HL-60/S4 (cell line): Measurements from ENCODE around the gene KRT75.

Experiments used
- in situ Hi-C: fragments of 300-500 bp; cut with MboI; formaldehyde crosslinking; loops from 2 replicates; pipeline ENCODE4 v1.14.3; 2022; ENCODE audit warnings: low sequenced_read_pairs

The KRT75 gene

GRCh38 chr12:52440821-52441319 lies 6.7 kb upstream of the KRT75 start:
- in situ Hi-C loops: no loop called here

- in situ Hi-C loops: no loop called here
Measured at GRCh38 chr12:52439845-52440244, 5.7 kb upstream of the KRT75 start.

GRCh38 chr12:52439420-52439819 lies 5.2 kb upstream of the KRT75 start:
- in situ Hi-C loops: no loop called here

GRCh38 chr12:52438305-52439301 lies 4.4 kb upstream of the KRT75 start:
- in situ Hi-C loops: no loop called here

DNA sequence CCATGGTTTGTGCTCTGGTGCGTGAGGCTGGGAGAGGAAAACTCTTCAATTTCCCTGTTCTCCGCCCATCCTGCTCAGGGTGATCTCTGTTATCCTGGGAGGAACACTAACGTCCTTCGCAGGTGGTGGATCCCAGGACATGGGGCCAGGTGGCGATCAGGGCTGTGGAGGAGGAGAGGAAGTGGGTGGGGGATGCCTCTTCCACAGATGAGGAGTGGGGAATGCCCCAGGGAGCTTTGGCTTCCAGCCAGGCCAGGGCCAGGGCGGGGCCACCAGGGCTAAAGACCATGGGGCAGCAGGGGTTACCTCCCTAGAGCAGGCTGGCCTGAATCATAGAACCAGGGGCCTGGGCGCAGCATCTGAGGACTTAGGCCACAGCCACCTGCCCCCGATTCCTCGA lies 3.3 kb upstream of the KRT75 start:
- in situ Hi-C loops: no loop called here

GRCh38 chr12:52436828-52437474 lies 2.8 kb upstream of the KRT75 start:
- in situ Hi-C loops: no loop called here

DNA sequence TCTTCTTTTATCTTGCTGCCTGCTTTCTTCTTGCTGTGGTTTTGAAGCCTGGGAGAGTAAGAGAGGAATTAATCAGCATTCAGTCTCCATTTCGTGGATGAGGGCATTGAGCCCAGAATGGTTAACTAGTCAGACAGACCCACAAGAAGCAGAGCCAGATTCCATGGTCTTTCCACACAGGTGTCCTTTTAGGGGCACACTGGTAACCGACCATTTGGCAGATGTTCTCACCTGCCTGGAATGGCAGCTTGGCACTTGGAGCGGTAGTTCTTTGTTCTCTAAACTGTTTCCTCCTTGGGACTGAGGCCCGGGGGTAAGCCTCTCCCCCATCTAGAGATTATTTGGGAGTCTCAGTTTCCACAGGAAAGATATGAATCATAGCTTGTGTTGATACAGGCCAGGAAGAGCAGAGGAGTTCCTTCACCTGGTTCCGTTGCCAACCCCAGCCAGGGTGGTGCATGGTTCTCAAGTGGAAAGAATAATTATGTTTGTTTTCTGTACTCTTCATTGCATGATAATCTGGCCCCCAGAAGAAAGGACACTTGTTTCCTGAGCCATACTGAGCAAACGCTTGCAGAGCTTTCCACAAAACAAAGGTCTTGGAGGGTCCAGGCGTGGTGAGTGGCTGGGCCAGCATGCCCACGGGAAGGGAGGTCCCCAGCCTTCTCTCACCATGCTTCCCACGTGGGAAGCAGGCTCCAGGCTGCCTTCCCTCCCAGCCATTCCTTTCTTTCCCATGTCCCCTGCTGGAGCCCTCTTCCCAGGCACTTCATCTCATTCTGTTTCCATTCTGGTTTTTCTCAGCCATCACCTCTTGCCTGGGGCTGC lies 2.0 kb upstream of the KRT75 start:
- in situ Hi-C loops: no loop called here

- in situ Hi-C loops: no loop called here
Measured at GRCh38 chr12:52435659-52435999, 1.5 kb upstream of the KRT75 start.

- in situ Hi-C loops: no loop called here
Measured at GRCh38 chr12:52434760-52435530, 774 bp upstream of the KRT75 start.

DNA sequence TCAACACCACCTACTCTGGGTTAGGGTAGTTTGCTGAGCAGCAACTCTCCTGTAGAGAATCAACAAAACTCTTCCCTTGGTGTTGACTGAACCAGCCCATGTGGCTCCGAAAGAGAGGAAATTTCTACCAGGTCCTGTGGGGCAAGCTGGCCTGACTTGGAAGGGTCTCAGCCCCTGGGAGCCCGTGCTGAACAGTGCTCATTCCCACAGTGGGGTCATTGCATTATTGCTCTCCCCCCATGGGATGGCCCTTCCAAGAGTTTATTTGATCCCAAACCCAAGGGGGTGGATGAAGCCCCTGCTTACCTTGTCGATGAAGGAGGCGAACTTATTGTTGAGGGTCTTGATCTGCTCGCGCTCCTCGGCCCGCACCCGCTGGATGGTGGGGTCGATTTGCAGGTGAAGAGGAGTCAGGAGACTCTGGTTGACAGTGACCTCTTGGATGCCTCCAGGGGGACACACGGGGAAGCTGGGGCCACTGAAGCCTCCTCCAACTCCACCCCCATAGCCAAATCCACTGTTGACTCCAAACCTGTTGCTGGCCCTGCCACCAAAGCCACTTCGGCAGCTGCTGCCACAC lies 580 bp downstream of the KRT75 start:
- in situ Hi-C loops: no loop called here

- in situ Hi-C loops: no loop called here
Measured at GRCh38 chr12:52432559-52433207, 1.5 kb downstream of the KRT75 start.

- in situ Hi-C loops: no loop called here
Measured at GRCh38 chr12:52428121-52428520, 6.0 kb downstream of the KRT75 start.

DNA sequence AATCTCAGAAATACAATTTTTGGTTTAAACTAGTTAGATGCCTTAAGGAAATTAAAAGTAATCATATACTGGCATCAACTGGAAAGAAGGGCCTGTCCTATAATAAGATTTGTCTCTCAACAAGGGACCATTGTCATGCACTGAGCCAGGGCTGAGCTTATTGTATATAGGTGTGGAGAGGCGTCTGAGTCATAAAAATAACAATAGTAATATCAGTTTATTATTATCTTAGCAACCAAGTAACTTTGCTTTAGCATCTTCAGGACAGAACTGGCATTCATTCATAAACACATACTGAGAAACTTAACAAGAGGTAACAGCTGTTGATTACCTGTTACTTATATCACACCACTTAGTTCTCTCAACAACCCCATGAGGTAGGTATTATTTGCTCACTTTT lies 7.1 kb downstream of the KRT75 start:
- in situ Hi-C loops: no loop called here

DNA sequence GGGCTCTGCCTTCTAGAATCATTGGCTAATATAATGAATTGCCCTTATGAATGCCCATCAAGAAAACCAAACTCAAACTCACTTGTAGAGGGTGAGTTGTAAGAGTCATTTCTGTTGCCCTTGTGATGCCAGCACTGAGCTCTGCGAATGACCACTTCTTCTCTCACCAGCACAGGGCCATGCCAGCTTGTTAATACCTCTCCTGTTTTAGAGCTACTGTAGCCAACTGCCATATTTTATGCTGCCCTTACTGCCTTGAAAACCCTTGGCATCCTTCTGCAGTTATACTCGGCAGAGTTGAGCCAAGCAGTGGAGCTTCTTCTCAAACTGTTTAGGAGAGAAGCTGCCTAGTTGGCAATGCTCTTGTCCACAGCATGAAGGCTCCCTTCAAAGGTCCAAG lies 8.1 kb downstream of the KRT75 start:
- in situ Hi-C loops: no loop called here

GRCh38 chr12:52425466-52425865 lies 8.7 kb downstream of the KRT75 start:
- in situ Hi-C loops: no loop called here

DNA sequence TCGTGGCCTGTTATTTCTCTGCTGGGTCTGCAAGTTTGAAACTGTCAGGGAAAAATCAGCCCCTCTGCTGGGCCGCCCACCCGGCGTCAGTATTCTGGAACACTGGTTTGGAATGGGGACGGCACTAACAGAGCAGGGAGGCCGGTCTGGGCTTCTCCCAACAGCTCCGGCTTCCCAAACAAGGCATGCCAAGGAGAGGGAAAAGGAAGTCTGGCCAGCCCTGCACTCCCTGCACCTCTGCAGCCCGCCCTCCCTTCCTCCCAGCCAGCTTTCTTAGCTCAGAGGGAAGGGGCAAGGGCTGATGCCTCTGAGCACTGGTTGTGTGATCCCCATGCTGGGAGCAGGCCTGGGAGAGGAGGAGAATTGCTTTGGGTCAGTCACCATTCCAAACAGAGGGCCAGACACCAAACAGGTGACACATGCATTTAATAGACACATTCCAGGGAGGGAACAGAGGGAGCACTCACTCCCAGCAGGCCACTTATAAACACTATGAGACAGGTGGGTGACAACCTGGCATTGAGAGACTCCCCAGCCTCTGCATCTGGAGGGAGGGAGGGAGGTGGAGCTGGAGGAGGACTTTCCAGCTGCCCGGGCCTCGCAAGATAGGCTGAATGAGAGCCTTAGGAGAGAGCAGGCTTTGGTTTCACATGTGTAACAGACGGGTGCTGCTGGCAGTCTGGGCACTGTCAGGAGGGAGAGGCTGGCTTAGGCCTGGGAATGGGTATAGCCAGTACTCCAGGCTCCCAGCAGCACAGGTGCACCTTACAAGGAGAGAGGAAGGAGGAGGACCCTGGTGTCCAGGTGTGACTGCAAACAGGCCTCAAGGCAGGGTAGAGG lies 10.3 kb downstream of the KRT75 start:
- in situ Hi-C loops: no loop called here

DNA sequence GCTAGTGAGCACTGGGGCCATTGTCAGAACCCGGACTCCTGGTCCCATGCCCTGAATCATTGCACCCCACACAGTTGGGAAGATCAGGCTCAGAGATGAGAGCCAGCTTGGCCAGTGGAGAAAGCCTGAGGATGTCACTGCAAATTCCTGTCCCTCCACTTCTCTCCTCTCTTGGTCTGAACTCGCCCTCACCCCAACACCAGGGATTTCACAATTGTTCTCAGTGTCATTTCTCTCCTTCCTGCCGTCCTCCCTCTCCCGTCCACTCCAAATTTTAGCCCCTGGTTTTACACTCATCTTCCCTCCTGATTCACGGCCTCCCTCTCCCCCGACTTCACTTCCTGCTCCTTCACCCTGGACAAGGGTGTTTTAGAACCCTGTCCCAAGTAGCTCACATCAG lies 11.1 kb downstream of the KRT75 start:
- in situ Hi-C loops: no loop called here

- in situ Hi-C loops: no loop called here
Measured at GRCh38 chr12:52419656-52420055, 14.5 kb downstream of the KRT75 start.
